ENCODE measurements around the gene CEP170B.

- TF ChIP-seq, protein P1, sequence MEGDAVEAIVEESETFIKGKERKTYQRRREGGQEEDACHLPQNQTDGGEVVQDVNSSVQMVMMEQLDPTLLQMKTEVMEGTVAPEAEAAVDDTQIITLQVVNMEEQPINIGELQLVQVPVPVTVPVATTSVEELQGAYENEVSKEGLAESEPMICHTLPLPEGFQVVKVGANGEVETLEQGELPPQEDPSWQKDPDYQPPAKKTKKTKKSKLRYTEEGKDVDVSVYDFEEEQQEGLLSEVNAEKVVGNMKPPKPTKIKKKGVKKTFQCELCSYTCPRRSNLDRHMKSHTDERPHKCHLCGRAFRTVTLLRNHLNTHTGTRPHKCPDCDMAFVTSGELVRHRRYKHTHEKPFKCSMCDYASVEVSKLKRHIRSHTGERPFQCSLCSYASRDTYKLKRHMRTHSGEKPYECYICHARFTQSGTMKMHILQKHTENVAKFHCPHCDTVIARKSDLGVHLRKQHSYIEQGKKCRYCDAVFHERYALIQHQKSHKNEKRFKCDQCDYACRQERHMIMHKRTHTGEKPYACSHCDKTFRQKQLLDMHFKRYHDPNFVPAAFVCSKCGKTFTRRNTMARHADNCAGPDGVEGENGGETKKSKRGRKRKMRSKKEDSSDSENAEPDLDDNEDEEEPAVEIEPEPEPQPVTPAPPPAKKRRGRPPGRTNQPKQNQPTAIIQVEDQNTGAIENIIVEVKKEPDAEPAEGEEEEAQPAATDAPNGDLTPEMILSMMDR (IDR thresholded peaks at IDR 0.05; ENCODE audit: low read depth, low read length, poor library complexity, severe bottlenecking) = no peak
- no peak for TF ChIP-seq EZH2phosphoT487 (IDR thresholded peaks at IDR 0.05; ENCODE audit: borderline replicate concordance, low read length)
Observed at GRCh38 chr14:104891121-104891551, 26.1 kb downstream of the CEP170B start.
